ENCODE data around the gene AGTPBP1. TPM values are rescaled to one million over a fixed set of nuclear protein-coding genes. Genes with fewer than 3 reads are reported as not detected.

The AGTPBP1 gene
- total RNA-seq, 1 experiment from 2014 or later, result 14.0 TPM

DNA sequence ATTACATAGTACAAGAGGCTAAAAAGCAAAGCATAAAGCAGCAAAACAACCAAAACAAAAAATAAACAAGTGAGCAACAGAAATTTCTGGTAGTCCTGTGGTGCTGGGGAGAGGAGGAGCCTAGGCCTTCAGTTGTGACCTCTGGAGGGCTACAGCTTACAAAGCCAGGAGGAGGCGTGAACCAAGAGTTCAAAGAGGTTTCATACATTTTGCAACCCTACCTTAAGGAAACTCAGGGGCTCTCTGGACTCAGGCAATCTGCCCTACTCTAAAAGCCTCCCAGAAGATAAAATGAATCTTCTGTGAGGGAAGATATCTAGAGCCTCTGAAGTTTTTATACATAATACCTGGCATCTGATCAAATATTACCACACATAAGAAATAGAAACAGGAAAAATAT is 187.4 kb downstream of the AGTPBP1 start:
- Mint-ChIP-seq H3K27ac (ENCODE audit: unreplicated experiment) (no peak overlapping the region), H3K27me3 (ENCODE audit: unreplicated experiment) (no peaks in the 10 kb centered on the region), H3K9me3 (ENCODE audit: low read depth, unreplicated experiment) (no peaks in the 10 kb centered on the region), H3K4me3 (ENCODE audit: low read depth, unreplicated experiment) (no peak overlapping the region), H3K36me3 (ENCODE audit: insufficient read depth, unreplicated experiment) (no peaks in the 10 kb centered on the region), H3K4me1 (ENCODE audit: low read depth, unreplicated experiment) (no peaks in the 10 kb centered on the region)
- BruUV-seq (replicated peaks), result no TSS peak
- no peak for DNase-seq
- CTCF ChIA-PET, result no interaction called here
- TF ChIP-seq, protein P1, sequence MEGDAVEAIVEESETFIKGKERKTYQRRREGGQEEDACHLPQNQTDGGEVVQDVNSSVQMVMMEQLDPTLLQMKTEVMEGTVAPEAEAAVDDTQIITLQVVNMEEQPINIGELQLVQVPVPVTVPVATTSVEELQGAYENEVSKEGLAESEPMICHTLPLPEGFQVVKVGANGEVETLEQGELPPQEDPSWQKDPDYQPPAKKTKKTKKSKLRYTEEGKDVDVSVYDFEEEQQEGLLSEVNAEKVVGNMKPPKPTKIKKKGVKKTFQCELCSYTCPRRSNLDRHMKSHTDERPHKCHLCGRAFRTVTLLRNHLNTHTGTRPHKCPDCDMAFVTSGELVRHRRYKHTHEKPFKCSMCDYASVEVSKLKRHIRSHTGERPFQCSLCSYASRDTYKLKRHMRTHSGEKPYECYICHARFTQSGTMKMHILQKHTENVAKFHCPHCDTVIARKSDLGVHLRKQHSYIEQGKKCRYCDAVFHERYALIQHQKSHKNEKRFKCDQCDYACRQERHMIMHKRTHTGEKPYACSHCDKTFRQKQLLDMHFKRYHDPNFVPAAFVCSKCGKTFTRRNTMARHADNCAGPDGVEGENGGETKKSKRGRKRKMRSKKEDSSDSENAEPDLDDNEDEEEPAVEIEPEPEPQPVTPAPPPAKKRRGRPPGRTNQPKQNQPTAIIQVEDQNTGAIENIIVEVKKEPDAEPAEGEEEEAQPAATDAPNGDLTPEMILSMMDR (IDR thresholded peaks at IDR 0.05; ENCODE audit: unreplicated experiment), result no peak
- intact Hi-C loops (cut with micrococcal nuclease; ENCODE audit: unreplicated experiment), result no loop called here

DNA sequence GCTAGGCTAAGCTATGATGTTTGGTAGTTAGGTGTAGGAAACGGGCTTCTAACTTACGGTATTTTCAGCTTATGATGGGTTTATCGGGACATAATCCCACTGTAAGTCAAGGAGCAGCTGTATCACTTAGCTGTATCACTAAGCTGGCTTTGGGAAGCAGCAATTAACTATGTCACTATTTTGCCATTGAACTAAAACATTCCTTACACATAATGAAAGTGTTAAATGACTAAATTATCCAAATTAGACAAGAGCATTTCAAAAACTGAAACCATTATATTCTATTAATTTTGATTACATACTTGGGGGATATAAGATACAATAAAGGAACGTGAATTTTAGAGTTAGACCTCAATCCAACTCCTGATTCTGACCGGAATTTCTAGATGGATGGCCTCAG is 188.3 kb downstream of the AGTPBP1 start:
- TF ChIP-seq, protein P1 (IDR thresholded peaks at IDR 0.05; ENCODE audit: unreplicated experiment), result no peak
- no peak overlapping the region for H3K4me3 Mint-ChIP-seq (ENCODE audit: low read depth, unreplicated experiment)
- H3K27ac Mint-ChIP-seq (ENCODE audit: unreplicated experiment), result no peak overlapping the region
- no peaks in the 10 kb centered on the region for H3K27me3 Mint-ChIP-seq (ENCODE audit: unreplicated experiment)
- CTCF ChIA-PET, result no interaction called here
- intact Hi-C loops (cut with micrococcal nuclease; ENCODE audit: unreplicated experiment), result no loop called here
- BruUV-seq (replicated peaks), result no TSS peak
- no peaks in the 10 kb centered on the region for H3K4me1 Mint-ChIP-seq (ENCODE audit: low read depth, unreplicated experiment)
- no peaks in the 10 kb centered on the region for H3K9me3 Mint-ChIP-seq (ENCODE audit: low read depth, unreplicated experiment)
- no peak for DNase-seq
- H3K36me3 Mint-ChIP-seq (ENCODE audit: insufficient read depth, unreplicated experiment), result no peaks in the 10 kb centered on the region

DNA sequence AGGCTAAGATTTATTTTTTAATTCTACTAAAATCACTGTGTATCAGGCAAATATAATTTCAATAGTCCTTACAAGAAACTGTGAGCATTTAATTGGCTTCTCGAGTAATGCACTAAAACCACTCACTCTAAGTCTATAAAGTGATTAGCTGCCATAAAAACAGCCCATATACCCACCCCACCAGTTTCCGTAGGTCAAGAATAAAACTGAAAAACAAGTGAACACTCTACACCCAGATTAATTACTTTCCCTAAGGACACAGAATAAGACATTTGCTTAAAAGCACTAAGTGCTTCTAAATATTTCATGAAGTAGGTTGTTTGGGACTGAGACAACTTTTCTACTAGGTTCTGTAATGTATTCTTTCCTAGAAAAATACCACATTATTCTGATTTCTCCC is 194.2 kb downstream of the AGTPBP1 start:
- H3K4me3 Mint-ChIP-seq (ENCODE audit: low read depth, unreplicated experiment), result no peak overlapping the region
- no peaks in the 10 kb centered on the region for H3K36me3 Mint-ChIP-seq (ENCODE audit: insufficient read depth, unreplicated experiment)
- no peak for DNase-seq
- BruUV-seq (replicated peaks), result no TSS peak
- H3K27me3 Mint-ChIP-seq (ENCODE audit: unreplicated experiment), result no peaks in the 10 kb centered on the region
- no peaks in the 10 kb centered on the region for H3K4me1 Mint-ChIP-seq (ENCODE audit: low read depth, unreplicated experiment)
- CTCF ChIA-PET, result no interaction called here
- no peak overlapping the region for H3K27ac Mint-ChIP-seq (ENCODE audit: unreplicated experiment)
- H3K9me3 Mint-ChIP-seq (ENCODE audit: low read depth, unreplicated experiment), result no peaks in the 10 kb centered on the region
- intact Hi-C loops (cut with micrococcal nuclease; ENCODE audit: unreplicated experiment), result no loop called here
- TF ChIP-seq, protein P1 (IDR thresholded peaks at IDR 0.05; ENCODE audit: unreplicated experiment), result no peak

DNA sequence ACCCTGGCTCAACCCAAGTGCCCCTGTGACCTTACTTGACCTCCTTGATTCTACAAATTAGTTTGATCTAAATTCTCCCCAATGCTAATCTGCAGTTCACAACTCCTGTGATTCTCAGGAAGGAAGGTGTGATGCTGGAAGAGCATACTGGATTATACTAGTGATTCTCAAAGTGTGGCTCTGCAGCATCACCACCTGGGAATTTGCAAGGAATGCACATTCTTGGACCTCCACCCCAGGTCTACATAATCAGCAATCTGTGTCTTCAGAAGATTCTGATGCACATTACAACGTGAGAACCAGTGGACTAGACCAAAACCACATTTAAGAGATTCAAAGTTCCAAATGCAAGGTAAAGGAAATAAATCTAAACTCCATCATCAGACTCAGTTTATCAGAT is 198.6 kb downstream of the AGTPBP1 start:
- CTCF ChIA-PET, result no interaction called here
- Mint-ChIP-seq H3K27me3 (ENCODE audit: unreplicated experiment) (no peaks in the 10 kb centered on the region), H3K27ac (ENCODE audit: unreplicated experiment) (no peak overlapping the region), H3K9me3 (ENCODE audit: low read depth, unreplicated experiment) (no peaks in the 10 kb centered on the region), H3K36me3 (ENCODE audit: insufficient read depth, unreplicated experiment) (no peaks in the 10 kb centered on the region), H3K4me1 (ENCODE audit: low read depth, unreplicated experiment) (no peaks in the 10 kb centered on the region), H3K4me3 (ENCODE audit: low read depth, unreplicated experiment) (no peak overlapping the region)
- TF ChIP-seq, protein P1 (IDR thresholded peaks at IDR 0.05; ENCODE audit: unreplicated experiment), result no peak
- no TSS peak for BruUV-seq (replicated peaks)
- no peak for DNase-seq
- intact Hi-C loops (cut with micrococcal nuclease; ENCODE audit: unreplicated experiment), result no loop called here
